ENCODE results near the gene HPX.

The HPX gene

GRCh38 chr11:6440906-6441358 is at the start of gene HPX:
Gene HPX (minus strand): TSS chr11:6440987. CDS start chr11:6440963, 24 bp downstream.
- DNase-seq, result no peak

DNA sequence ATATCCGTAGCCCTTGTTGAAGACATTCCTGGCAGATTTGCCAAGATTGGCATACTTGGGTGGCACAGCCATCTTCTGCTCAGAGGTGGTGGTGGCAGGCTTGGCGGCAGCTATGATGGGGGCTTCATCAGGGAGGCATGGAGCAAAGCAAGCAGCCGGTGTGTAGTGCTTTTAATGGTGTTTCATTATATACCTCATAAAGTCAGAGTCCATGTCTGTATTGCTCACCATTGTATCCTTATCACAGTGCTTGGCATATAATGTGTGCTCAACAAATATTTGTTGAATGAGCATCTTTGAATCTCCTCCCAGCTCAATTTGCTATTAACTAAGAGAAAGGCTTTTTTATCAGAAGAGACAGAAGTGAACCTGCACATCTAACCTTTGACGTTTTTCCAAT is 48.5 kb upstream of the HPX start:
- no peak for DNase-seq

GRCh38 chr11:6488821-6489220 is 48.0 kb upstream of the HPX start:
- DNase-seq, result no peak

DNA sequence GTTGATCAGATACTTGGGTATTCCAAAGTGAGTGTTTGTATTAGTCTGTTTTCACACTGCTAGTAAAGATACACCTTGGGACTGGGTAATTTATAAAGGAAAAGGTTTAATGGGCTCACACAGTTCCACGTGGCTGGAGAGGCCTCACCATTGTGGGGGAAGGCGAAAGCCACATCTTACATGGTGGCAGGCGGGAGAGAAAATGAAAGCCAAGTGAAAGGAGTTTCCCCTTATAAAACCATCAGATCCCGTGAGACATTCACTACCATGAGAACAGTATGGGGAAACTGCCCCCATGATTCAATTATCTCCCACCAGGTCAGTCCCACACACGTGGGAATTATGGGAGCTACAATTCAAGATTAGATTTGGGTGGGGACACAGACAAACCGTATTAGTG is 47.6 kb upstream of the HPX start:
- DNase-seq, result no peak

DNA sequence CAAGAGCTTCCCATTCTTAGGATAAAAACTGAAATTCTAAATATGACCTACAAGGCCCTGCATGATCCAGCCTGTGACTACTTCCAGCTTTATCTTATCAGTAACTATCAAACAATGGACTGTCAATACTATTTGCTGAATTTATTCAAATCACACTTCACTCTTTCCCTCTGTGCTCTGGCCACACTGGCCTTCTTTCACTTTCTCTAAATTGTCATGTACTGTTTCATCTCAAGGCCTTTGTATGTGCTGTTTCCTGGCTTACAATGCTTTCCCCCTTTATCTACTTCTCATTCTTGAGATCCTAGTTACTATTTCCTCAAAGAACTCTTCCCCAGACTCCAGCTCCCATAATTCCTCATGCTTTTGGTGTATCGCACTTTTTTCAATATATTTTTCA is 46.2 kb upstream of the HPX start:
- no peak for DNase-seq

DNA sequence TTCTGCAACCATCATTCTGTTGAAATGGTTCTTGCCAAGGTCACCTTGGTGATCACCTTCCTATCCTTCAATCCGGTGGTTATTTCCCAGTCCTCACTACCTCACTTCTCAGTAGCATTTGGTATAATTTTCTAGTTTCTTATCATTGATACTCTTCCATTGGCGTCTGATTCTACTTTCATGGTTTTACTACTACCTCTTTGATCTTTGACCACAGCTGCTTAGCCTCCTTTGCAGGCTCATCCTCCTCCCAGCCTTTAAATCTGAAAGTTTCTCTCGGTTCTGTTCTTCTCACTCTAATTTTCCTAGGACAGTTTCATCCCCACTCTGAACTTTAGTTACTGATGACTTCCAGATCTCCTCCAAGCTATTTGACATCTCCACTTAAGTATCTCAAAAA is 45.5 kb upstream of the HPX start:
- no peak for DNase-seq

DNA sequence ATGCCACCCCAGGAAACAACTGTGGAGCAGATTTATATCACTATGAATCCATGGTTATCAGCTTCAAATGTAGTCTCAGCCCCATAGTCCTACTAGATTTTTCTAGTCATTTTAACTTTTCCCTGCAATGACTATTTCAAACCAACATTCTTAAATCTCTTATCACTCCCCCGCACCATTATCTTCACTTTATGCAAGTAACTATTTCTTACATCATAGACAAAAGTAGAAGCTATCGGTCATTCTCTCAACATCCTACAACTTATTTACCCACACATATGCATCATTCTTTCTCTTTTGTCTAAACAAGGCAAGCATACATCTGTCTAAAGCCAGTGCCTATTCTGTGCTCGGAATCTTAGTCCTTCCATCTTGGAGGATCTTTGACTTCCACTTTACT is 44.9 kb upstream of the HPX start:
- no peak for DNase-seq

DNA sequence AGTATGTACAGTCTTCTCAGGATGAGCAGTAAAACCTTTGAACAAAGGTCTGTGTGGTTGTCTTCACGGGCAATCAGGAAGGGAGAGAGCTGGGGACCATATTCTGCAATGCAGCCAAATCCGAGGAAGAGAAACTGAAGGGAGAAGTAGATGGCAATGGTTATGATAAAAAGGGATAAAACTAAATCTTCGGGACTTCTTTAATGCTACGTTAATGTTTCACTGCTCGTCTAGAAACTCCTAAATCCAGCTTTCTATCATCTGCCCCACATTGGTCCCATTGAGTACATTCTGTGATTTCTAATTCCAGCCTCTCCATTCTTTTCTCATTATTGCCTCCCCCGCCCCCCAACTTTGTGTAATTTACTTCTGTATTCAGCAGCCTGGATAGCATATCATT is 42.2 kb upstream of the HPX start:
- no peak for DNase-seq

GRCh38 chr11:6482441-6482840 is 41.7 kb upstream of the HPX start:
- no peak for DNase-seq

DNA sequence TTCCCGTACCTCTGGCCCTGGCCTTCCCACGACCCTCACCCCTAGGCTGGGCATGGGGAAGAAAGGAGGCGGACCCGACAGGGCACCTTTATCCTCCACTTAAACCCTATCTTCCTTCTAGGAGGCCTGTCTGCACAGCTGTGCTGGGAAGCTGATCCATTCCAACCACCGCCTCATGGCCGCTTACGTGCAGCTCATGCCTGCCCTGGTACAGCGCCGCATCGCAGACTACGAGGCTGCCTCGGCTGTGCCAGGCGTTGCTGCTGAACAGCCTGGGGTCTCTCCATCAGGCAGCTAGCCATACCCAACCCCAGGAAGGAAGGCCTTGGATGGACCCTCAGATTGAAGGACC is 41.1 kb upstream of the HPX start:
- no peak for DNase-seq

DNA sequence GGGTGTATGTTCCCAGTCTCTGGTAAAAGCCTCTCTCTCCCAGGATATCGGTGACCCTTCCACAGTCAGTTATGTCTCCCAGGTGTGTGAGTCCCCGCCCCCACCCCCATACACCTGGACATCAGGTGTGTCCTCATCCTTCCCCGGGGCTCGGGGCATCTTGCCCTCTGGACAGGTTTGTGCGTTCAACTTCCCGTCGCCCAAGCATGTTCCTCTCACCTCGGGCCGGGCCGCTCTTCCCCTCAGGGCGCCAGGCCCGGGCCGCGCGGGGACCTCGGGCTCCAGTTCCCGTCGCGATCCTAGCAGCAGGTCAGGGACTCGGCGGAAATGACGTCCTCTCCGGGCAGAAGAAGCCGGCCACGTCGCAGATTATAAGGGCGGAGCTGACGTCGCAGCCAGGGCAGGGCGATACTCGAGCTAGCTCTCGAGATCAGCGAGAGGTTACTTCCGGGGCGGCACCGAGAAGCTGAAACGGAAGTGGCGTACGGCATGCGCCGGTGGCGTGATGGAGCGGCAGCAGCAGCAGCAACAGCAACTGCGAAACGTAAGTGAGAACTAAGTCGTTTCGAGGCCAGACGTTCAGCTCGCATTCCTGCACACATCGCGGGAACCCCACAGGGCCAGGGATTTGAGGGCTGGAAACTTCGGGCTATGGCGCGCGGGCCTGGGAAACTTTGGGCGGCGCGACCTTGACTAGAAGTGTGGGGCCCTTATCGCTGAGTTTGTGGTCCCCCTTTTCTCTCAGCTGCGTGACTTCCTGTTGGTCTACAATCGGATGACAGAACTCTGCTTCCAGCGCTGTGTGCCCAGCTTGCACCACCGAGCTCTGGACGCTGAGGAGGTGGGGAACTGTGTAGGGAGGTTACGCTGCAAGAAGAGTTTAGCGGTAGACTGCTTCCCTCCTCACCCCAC is 40.5 kb upstream of the HPX start, which contains the start of the genes ARFIP2 and TIMM10B:
TSS of gene ARFIP2 (minus strand) at position 320 of the 912 bp plus-strand sequence. CDS start 910 bp downstream, outside the sequence.
TSS of gene TIMM10B (plus strand) at position 490 of the 912 bp plus-strand sequence. CDS start at position 506, 16 bp downstream.
- DNase-seq, result peak; percentile 97

- no peak for DNase-seq
These were observed 39.6 kb upstream of the HPX start for GRCh38 chr11:6480299-6480914.

GRCh38 chr11:6476571-6476970 is 35.8 kb upstream of the HPX start:
- no peak for DNase-seq

GRCh38 chr11:6475936-6476335 is 35.1 kb upstream of the HPX start:
- DNase-seq, result no peak

GRCh38 chr11:6474806-6475500 is 34.2 kb upstream of the HPX start:
- DNase-seq, result no peak

DNA sequence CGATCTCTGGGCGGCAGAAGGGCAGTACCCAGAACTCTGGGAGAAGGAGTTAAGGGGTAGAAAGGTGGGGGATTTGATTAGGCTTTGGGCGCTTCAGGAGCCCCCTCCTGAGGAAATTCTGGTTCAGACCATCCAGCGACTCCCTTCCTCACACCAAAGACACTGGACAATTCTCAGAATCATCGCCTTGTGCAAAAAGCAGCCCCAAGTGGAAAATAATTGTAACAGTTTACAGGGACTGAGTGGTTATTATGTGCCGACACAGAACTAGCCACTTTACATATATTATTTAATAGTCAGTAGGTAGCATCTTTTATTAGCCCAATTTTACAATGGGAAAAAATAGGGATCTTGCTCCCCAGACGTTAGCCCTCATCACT is 33.6 kb upstream of the HPX start:
- no peak for DNase-seq

- DNase-seq, result peak; percentile 95
These were observed 32.9 kb upstream of the HPX start, which contains the start of gene TRIM3 for GRCh38 chr11:6473451-6474412. Gene TRIM3 (minus strand): TSS chr11:6473941. CDS start chr11:6465695, 8,246 bp downstream.

GRCh38 chr11:6472934-6473333 is 32.1 kb upstream of the HPX start:
- DNase-seq, result no peak

GRCh38 chr11:6469599-6469998 is 28.8 kb upstream of the HPX start:
- no peak for DNase-seq

GRCh38 chr11:6468712-6469495 is 28.1 kb upstream of the HPX start:
- peak; percentile 97 for DNase-seq

DNA sequence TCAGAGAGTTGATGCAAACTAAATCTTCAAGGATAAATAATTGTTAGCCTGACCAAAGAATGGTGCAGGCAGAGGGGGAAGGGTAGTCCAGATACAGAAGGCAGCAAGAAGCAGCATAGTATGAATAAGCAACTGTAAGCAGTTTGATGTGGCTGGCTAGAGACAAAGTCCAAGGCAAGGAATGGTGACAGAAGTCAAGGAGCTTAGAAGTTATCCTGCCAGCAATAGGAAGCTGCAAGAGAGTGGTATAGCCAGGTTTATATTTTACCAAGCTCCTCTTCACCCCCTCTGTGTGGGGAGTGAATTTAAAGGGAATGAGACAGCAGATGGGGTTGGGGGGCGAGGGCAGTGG is 18.3 kb upstream of the HPX start:
- DNase-seq, result no peak

All from NCI-H2227 treated with DMSO at 0.1 percent for 48 hours (cell line).